Muscle layer of duodenum (tissue), 2 donors: Measurements from ENCODE around the gene DIO3.
"Not testable (repeated sequence)": the region's sequence is repeated elsewhere in the genome, so short reads cannot be mapped to it uniquely, and the experiment has no call there.

ENCODE experiments used
- H3K27ac ChIP-seq: one replicate; pipeline ENCODE4 v1.7.0; 2013; ENCODE audit warnings: mild to moderate bottlenecking, low read length
- H3K27me3 ChIP-seq: one replicate; pipeline ENCODE4 v1.7.0; 2013; ENCODE audit warnings: low read depth, mild to moderate bottlenecking, control low read depth, low read length
- H3K36me3 ChIP-seq, 2 donors: one replicate each; pipeline ENCODE4 v1.7.0; 2013; ENCODE audit warnings: low read length in 2 of 2, control low read depth in 1 of 2, mild to moderate bottlenecking in 1 of 2; ENCODE audit not compliant: insufficient read depth in 2 of 2, control insufficient read depth in 1 of 2
- H3K4me1 ChIP-seq, 2 donors: one replicate each; pipeline ENCODE4 v1.7.0; 2013; ENCODE audit warnings: low read length in 2 of 2, mild to moderate bottlenecking in 2 of 2, control low read depth in 1 of 2, moderate library complexity in 1 of 2; ENCODE audit not compliant: insufficient read depth in 2 of 2, control insufficient read depth in 1 of 2
- H3K4me3 ChIP-seq, 2 donors: one replicate each; pipeline ENCODE4 v1.7.0; 2013; ENCODE audit warnings: low read length in 2 of 2, low read depth in 1 of 2, mild to moderate bottlenecking in 1 of 2
- H3K9me3 ChIP-seq, 2 donors: one replicate each; pipeline ENCODE4 v1.7.0; 2013; ENCODE audit warnings: low read length in 2 of 2, control low read depth in 1 of 2, mild to moderate bottlenecking in 1 of 2; ENCODE audit not compliant: control insufficient read depth in 1 of 2
- donor health status: healthy.

The DIO3 gene

GRCh38 chr14:101544550-101544949, 16.7 kb upstream of the DIO3 start:
- Histone ChIP-seq H3K27me3 (no peaks in the 10 kb centered on the region), H3K27ac (no peak overlapping the region), H3K4me1 (no peaks in the 10 kb centered on the region), H3K36me3 (no peaks in the 10 kb centered on the region), H3K9me3 (peaks cover 0 to 18% of the 10 kb centered on the region in 2 donors), H3K4me3 (no peak overlapping the region)

- H3K27me3 ChIP-seq = no peaks in the 10 kb centered on the region
- no peaks in the 10 kb centered on the region for H3K36me3 ChIP-seq
- H3K4me1 ChIP-seq = no peaks in the 10 kb centered on the region
- H3K9me3 ChIP-seq = peaks cover 0 to 18% of the 10 kb centered on the region in 2 donors
- no peak overlapping the region for H3K4me3 ChIP-seq
- no peak overlapping the region for H3K27ac ChIP-seq
Observed at GRCh38 chr14:101546706-101547105, 14.6 kb upstream of the DIO3 start.

GRCh38 chr14:101547107-101547738, 14.1 kb upstream of the DIO3 start:
- Histone ChIP-seq H3K36me3 (no peaks in the 10 kb centered on the region), H3K4me1 (no peaks in the 10 kb centered on the region), H3K9me3 (peaks cover 0 to 18% of the 10 kb centered on the region in 2 donors), H3K27me3 (no peaks in the 10 kb centered on the region), H3K27ac (no peak overlapping the region), H3K4me3 (no peak overlapping the region)

- H3K36me3 ChIP-seq = no peaks in the 10 kb centered on the region
- H3K4me1 ChIP-seq = no peaks in the 10 kb centered on the region
- H3K27ac ChIP-seq = no peak overlapping the region
- H3K4me3 ChIP-seq = no peak overlapping the region
- H3K9me3 ChIP-seq = peaks cover 0 to 18% of the 10 kb centered on the region in 2 donors
- no peaks in the 10 kb centered on the region for H3K27me3 ChIP-seq
Observed at GRCh38 chr14:101547961-101548669, 13.2 kb upstream of the DIO3 start.

- Histone ChIP-seq H3K27me3 (no peaks in the 10 kb centered on the region), H3K4me3 (no peak overlapping the region), H3K36me3 (no peaks in the 10 kb centered on the region), H3K4me1 (no peaks in the 10 kb centered on the region), H3K27ac (no peak overlapping the region), H3K9me3 (peaks cover 0 to 13% of the 10 kb centered on the region in 2 donors)
Observed at GRCh38 chr14:101548710-101549109, 12.6 kb upstream of the DIO3 start.

GRCh38 chr14:101549154-101549553, 12.1 kb upstream of the DIO3 start:
- H3K4me3 ChIP-seq = no peak overlapping the region
- no peaks in the 10 kb centered on the region for H3K27me3 ChIP-seq
- no peaks in the 10 kb centered on the region for H3K36me3 ChIP-seq
- H3K9me3 ChIP-seq = peaks cover 0 to 12% of the 10 kb centered on the region in 2 donors
- no peaks in the 10 kb centered on the region for H3K4me1 ChIP-seq
- H3K27ac ChIP-seq = no peak overlapping the region

- H3K9me3 ChIP-seq, H3K27ac ChIP-seq, H3K36me3 ChIP-seq, H3K4me1 ChIP-seq, H3K27me3 ChIP-seq, H3K4me3 ChIP-seq: not testable (repeated sequence)
Observed at GRCh38 chr14:101550202-101550912, 10.9 kb upstream of the DIO3 start.

- Histone ChIP-seq H3K9me3 (no peaks in the 10 kb centered on the region), H3K27ac (no peak overlapping the region), H3K36me3 (no peaks in the 10 kb centered on the region), H3K27me3 (no peaks in the 10 kb centered on the region), H3K4me3 (no peak overlapping the region), H3K4me1 (no peaks in the 10 kb centered on the region)
Observed at GRCh38 chr14:101551729-101552595, 9.3 kb upstream of the DIO3 start.

- H3K27me3 ChIP-seq = no peaks in the 10 kb centered on the region
- no peaks in the 10 kb centered on the region for H3K4me1 ChIP-seq
- no peak overlapping the region for H3K4me3 ChIP-seq
- H3K9me3 ChIP-seq = no peaks in the 10 kb centered on the region
- no peaks in the 10 kb centered on the region for H3K36me3 ChIP-seq
- H3K27ac ChIP-seq = no peak overlapping the region
Observed at GRCh38 chr14:101552786-101553231, 8.5 kb upstream of the DIO3 start.

GRCh38 chr14:101553393-101553792, 7.9 kb upstream of the DIO3 start:
- H3K9me3 ChIP-seq = no peaks in the 10 kb centered on the region
- no peaks in the 10 kb centered on the region for H3K36me3 ChIP-seq
- no peaks in the 10 kb centered on the region for H3K4me1 ChIP-seq
- H3K27me3 ChIP-seq = no peaks in the 10 kb centered on the region
- H3K27ac ChIP-seq = no peak overlapping the region
- no peak overlapping the region for H3K4me3 ChIP-seq

- Histone ChIP-seq H3K4me3 (no peak overlapping the region), H3K9me3 (no peaks in the 10 kb centered on the region), H3K36me3 (no peaks in the 10 kb centered on the region), H3K27ac (no peak overlapping the region), H3K27me3 (no peaks in the 10 kb centered on the region), H3K4me1 (no peaks in the 10 kb centered on the region)
Observed at GRCh38 chr14:101553931-101554330, 7.4 kb upstream of the DIO3 start.
